Measurements from ENCODE around the gene RAB11FIP3. TPM values are rescaled to one million over a fixed set of nuclear protein-coding genes. Genes with fewer than 3 reads are reported as not detected.

RAB11FIP3 gene
- total RNA-seq, 1 experiment from 2014 or later, result 37.1 TPM

GRCh38 chr16:519841-520687, 94.6 kb downstream of the RAB11FIP3 start:
- Histone ChIP-seq H3K23me2 (ENCODE audit: insufficient read length, low read depth, low read length, poor library complexity, severe bottlenecking) (no peaks in the 10 kb centered on the region), H3K4me2 (ENCODE audit: insufficient read depth, insufficient read length, low read length) (no peak overlapping the region), H2AK5ac (ENCODE audit: insufficient read length, low read length) (no peak overlapping the region), H2BK20ac (ENCODE audit: low read depth, low read length, poor library complexity, severe bottlenecking) (no peak overlapping the region), H3T11ph (ENCODE audit: low read length) (no peak overlapping the region), H3K9ac (ENCODE audit: extremely low read depth, insufficient read length, low read length) (no peak overlapping the region), H2BK120ac (ENCODE audit: low read depth, low read length, poor library complexity, severe bottlenecking) (no peak overlapping the region), H2BK15ac (ENCODE audit: low read depth, low read length) (no peak overlapping the region), H3K79me2 (ENCODE audit: insufficient read depth, low read length) (no peaks in the 10 kb centered on the region), H3K14ac (ENCODE audit: insufficient read depth, low read length) (no peak overlapping the region), H2BK12ac (ENCODE audit: insufficient read length, low read depth, low read length) (no peak overlapping the region), H3K27ac (ENCODE audit: insufficient read length, low read depth, low read length) (no peak overlapping the region), H3K18ac (ENCODE audit: insufficient read length, low read depth, low read length) (no peak overlapping the region), H3K9me3 (ENCODE audit: control insufficient read depth, low read depth, low read length) (no peaks in the 10 kb centered on the region), H3K27me3 (ENCODE audit: insufficient read depth, low read length) (no peaks in the 10 kb centered on the region), H2BK5ac (ENCODE audit: insufficient read length, low read length) (no peak overlapping the region), H3K23ac (ENCODE audit: insufficient read length, low read depth, low read length) (no peak overlapping the region), H4K20me1 (ENCODE audit: control insufficient read depth, insufficient read depth, insufficient read length) (no peaks in the 10 kb centered on the region), H3K79me1 (ENCODE audit: insufficient read depth, low read depth, low read length, poor library complexity, severe bottlenecking) (no peaks in the 10 kb centered on the region), H2AFZ (ENCODE audit: low read length) (no peak overlapping the region), H4K8ac (replicated peaks; ENCODE audit: insufficient read length, low read depth, low read length) (no peak overlapping the region), H4K91ac (ENCODE audit: insufficient read length, low read depth, low read length) (no peak overlapping the region), H3K4me1 (ENCODE audit: insufficient read depth, low read length) (no peaks in the 10 kb centered on the region), H3K56ac (ENCODE audit: insufficient read length, low read depth, low read length) (no peak overlapping the region), H4K5ac (ENCODE audit: insufficient read length, low read depth, low read length) (no peak overlapping the region), H3K4ac (ENCODE audit: low read depth, low read length) (no peak overlapping the region)
- Mint-ChIP-seq H3K4me3 (no peak overlapping the region), H3K27me3 (ENCODE audit: low read depth) (no peaks in the 10 kb centered on the region; the same call in 1 of the 2 replicates), H3K27ac (no peak overlapping the region), H3K9me3 (no peaks in the 10 kb centered on the region), H3K36me3 (ENCODE audit: insufficient read depth in 1 of 3, low read depth in 3 of 3) (peaks cover 4 to 20% (median 14%) of the 10 kb centered on the region in 3 experiments; a peak in 6 of 7 replicates), H3K4me1 (peaks cover 0 to 5% of the 10 kb centered on the region in 2 experiments; a peak in 2 of 4 replicates)
- no peak for TF ChIP-seq CTCF (conservative IDR thresholded peaks at IDR 0.05)
- WGBS (ENCODE audit: extremely low coverage, insufficient read length, low lambda C conversion rate), result no CpG with 5 or more reads among the region's 35 CpGs
- DNase-seq, result no peak
